Measurements from ENCODE around the gene CCDC15.
A peak's percentile ranks its signal among the peaks of the same experiment; 100 is the strongest.

Gene CCDC15
- 4.8 to 5.9 reads per million in 2 donors for total RNA-seq

GRCh38 chr11:124953753-124954589 is at the start of gene CCDC15:
Gene CCDC15 (plus strand): TSS chr11:124954202. CDS start chr11:124954733, 531 bp downstream.
- peak; percentile 92 for DNase-seq

DNA sequence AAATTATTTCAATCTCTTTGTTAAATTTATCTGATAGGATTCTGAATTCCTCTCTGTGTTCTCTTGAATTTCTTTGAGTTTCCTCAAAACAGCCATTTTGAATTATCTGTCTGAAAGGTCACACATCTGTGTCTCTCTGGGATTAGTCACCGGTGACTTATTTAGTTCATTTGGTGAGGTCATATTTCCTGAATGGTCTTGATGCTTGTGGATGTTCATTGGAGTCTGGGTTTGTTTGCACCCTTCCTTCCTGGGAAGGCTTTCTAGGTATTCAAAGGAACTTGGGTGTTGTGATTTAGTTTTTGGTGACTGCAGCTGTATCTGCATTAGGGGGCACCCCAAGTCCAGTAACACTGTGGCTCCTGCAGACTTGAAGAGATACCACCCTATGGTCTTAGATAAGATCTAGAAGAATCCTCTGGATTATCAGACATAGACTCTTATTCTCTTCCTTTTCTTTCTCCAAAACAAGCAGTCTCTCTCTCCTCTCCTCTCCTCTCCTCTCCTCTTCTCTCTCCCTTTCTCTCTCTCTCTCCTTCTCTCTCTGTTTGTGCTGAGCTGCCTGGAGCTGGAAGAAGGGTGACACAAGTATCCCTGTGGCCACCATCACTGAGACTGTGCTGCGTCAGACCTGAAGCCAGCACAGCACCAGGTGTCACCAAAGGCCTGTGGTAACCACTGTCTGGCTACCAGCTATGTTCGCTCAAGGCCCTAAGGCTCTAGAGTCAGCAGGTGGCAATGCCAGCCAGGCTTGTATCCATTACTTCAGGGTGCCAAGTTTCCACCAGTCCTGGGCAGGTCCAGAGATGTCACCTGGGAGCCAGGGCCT is 38.2 kb upstream of the CCDC15 start:
- DNase-seq = no peak

DNA sequence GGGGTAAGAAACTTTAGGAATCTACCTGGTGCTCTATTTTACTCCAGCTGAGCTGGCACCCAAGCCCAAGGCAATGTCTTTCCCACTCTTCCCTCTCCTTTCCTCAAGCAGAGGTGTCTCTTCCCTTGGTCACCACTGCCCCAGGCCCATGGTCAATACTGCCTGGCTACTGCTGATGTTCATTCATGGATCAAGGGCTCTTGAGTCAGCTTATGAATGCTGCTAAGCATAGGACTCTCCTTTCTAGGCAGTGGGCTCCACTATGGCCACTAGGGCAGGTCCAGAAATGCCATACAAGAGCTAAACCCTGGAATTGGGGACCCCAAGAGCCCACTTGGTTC is 37.7 kb upstream of the CCDC15 start:
- no peak for DNase-seq

DNA sequence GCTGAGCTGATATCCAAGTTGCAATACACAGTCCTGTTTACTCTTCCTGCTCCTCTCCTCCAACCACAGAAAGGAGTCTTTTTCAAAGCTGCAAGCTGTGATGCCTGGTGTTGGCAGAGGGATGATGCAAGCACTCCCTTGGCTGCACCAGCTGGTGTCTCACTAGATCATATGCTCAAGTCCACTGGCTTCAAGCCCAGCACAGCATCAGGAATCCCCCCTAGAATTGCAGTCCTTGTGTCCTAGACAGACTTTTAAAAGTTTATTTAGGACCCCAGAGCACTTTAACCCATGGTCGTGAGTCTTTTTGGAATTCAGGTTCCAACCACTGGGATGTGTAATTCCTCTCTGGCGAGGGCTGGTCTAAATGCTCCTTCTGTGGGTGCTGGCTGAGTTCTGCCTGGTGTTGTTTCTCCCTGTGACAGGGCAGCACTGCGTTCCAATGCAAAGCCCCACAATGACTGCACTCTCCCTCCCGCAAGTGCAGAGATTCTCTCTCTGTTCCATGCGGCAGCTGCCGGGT is 36.8 kb upstream of the CCDC15 start:
- DNase-seq = no peak

DNA sequence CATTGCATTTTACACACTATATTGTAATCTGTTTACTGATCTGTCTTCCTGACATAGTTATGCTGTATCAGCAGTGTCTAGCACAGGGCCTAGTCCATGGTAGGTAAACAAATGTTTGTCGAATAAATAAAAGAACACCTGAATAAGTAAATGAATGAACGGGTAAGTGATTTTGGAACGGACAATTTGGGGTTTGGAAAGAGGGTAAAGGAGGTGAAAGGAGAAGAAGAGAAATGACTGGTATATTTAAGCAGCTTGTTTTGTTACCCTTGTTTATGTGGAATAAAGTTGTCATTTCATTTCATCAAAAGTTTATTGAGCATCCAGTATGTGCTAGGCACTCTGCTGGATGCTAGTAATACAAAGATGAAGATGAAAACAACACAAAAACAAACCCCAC is 35.1 kb upstream of the CCDC15 start, which contains the start of gene HEPN1:
Gene HEPN1, plus strand, starts transcription at position 301 of the 400 bp plus-strand sequence.
- no peak for DNase-seq

DNA sequence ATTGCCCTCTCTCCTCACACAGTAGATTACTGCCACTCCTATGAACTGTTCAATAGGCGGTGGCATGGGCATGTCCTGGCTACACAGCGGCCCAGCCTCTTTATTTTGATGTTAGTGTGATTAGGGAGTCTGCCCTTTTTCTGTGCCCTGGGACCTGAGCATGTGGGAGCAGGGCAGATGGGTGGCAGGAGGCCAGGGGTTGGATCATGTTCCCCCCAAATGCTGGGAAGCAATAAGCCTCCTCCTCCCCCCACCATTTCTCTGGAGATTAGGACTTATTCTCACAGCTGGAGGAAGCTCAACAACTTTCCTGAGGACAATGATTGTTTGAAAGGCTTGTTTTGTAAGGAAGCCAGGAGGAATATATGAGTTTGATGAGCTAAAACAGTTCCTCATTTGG is 34.1 kb upstream of the CCDC15 start:
- no peak for DNase-seq

GRCh38 chr11:124920356-124920755 is 33.6 kb upstream of the CCDC15 start:
- no peak for DNase-seq

DNA sequence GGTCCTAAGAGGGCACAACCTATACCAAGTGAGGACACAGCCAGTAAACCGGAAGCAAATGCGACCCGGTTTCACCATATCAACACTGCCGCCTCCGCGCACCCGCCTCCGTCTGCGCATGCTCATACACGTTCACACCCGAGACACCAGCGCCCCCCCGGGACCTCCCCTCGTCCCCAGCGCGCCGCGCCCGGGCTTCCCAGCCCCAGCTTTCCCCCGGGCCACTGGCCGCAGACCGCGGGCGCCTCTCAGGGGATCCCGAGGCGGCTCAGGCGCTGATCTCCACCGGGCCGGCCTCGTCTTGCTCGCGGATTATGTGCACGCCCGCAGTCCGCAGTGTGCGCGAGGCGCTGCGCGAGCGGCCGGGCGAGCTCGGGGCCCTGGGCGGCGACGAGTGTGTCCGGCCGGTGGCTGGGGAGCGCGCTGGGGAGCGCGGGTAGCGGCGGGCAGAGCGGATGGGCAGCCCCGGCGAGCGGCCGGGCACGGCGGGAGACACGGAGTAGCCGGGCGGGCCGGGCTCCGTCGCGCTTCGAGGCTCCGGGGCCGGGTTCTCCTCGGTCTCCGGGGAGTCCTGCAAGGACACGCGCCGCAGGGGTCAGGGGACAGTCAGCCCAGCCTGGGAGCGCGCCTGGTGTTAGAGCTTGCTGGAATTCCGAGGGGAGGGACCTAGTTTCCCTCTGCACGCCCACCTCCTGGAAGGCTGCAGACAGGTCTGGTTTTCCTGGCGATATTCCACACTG is 33.0 kb upstream of the CCDC15 start:
- peak; percentile 46 for DNase-seq

- no peak for DNase-seq
Measured at GRCh38 chr11:124922831-124923230, 31.2 kb upstream of the CCDC15 start.

- no peak for DNase-seq
Measured at GRCh38 chr11:124923296-124923695, 30.7 kb upstream of the CCDC15 start.

DNA sequence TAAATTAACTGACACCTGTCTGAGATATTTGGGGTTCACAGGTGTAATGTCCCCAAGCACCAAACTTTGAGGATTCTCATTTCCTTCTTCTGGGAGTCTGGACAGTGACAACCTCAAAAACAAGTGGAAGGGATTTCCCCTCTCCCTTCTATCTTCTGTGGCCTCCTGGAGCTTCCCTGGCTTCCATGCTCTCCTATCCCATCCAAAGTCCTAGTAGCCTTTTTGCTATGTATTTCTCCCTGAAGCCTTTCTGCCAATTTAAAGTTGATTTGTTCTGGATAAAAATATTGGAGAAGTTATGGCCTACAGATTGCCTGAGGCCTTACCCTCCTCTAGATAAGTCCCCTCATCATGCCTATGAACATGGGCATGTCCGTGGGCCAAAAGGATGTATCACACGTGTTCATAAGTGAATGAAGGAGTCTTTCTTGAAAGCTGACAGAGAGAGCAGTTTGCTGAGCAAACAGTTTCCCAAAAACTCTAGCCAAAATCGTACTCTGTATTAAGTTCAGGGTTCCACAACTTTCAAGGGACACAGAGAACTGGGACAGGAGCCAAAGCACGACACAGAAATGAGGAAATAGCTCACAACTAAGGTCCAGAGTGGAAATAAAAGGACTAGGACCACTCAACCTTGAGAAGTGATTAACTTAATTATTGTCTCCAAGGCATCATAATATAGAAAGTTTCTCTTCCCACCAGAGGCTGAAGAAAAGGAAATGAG is 24.9 kb upstream of the CCDC15 start:
- no peak for DNase-seq

DNA sequence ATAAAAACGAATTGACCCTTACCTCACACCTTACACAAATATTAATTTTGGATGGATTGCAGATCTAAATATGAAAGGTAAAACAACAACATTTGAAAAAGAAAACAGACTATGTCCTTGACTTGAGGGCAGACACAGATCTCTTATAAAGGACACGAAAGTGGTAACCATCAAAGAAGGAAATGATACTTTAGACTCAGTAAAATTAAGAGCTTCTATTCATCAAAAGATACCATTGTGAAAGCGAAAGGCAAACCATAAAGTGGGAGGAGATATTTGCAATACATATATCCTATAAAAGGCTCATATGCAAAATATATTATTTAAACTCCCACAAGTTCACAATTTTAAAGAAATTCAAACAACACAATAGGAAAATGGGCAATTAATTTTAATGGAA is 23.2 kb upstream of the CCDC15 start:
- no peak for DNase-seq

GRCh38 chr11:124934862-124935547 is 19.0 kb upstream of the CCDC15 start:
- no peak for DNase-seq

DNA sequence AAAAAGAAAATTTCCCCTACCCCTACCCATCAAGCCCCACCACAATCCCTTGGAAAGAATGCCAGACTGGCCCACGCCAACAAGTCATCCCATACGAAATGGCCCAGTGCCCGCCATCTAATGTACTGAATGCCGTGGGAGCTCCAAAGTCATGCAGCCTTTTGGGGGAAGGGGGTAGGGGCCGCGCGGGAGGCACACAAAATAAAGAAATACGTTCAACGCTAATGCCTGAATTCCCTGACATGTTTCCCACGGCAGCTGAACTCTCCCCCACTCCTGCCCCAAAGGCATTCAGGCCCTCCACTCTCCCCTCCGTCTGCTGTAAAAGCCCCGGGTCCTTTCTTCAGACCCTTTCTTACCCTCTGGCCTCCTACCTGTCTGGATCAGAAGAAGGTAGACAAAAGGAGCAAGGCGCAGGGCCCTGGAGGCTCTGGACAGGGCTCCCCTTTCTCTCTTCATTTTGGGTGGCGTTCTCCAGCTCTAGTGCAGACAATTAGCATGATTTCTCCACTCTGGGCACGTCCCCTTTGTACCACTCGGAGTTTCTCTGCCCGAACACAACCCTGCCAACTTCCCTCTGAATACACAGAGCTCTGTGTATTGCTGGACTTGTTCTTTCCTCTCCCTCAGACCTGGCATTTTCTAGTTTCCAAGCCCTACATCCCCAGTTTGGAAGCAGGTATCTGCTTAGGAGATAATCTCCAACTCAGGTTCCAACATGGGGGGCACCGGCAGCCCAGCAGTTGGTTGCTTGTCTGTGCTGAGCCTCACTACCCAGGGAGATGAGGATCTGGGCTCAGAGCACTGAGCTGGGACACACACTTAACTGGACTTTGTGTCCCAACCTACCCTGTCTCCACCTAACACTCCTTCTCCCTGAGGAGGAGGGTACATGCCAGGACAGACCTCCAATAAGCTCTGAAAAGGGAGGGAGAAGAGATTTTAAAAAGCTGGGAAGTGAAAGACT is 18.2 kb upstream of the CCDC15 start, which contains the start of gene HEPACAM:
Gene HEPACAM, minus strand, starts transcription at position 500 of the 967 bp plus-strand sequence. Its CDS starts 41 bp downstream, at position 459.
- DNase-seq = no peak

DNA sequence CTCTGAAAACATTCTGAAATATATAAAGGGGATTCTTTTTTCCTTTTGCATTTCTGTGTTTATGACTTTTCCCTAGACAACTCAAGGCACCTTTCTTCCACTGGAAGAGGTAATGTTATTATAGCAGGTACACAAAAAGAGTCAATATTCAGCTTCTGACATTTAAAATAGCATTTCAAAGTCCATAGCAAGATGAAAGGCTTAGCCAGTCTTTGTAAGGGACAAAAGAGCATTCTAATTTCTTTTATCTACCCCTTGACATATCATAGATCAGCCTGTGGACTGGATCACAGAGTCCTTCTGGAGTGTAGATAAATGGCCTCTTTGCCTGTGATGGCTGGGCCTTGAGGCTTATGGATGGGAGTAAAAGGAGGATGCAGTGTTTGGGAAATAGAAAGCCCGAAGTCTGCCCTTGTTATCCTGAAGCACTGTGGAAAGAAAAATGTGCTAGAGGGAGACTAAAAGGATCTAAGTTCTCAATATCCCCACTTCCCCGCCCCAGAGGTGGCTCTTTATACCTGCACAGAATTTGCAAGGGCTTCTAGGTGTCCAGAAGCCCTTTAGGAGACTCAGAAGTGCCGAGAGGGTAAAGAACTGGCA is 16.6 kb upstream of the CCDC15 start:
- DNase-seq = no peak

- DNase-seq = no peak
Measured at GRCh38 chr11:124938206-124938765, 15.7 kb upstream of the CCDC15 start.

GRCh38 chr11:124938970-124939369 is 15.0 kb upstream of the CCDC15 start:
- DNase-seq = no peak

- no peak for DNase-seq
Measured at GRCh38 chr11:124941703-124942102, 12.3 kb upstream of the CCDC15 start.

All from T-helper 9 cell (primary cell).